DOHH2 (cell line): Measurements from ENCODE around the gene ASB1.

Experiments
- EZH2phosphoT487 ChIP-seq: fragments of 200-600 bp; sonication (generic); IDR thresholded peaks from 2 replicates; pipeline ENCODE4 v1.6.1; 2017; ENCODE audit warnings: borderline replicate concordance, mild to moderate bottlenecking, antibody characterized with exemption, low read length, moderate library complexity, mixed read lengths
- TF ChIP-seq, protein P1 (sequence below): fragments of 200-600 bp; sonication (generic); IDR thresholded peaks from one replicate; pipeline ENCODE4 v1.5.1; 2014; ENCODE audit warnings: antibody characterized with exemption, mild to moderate bottlenecking, low read depth, low read length; ENCODE audit not compliant: poor library complexity, severe bottlenecking

DNA sequence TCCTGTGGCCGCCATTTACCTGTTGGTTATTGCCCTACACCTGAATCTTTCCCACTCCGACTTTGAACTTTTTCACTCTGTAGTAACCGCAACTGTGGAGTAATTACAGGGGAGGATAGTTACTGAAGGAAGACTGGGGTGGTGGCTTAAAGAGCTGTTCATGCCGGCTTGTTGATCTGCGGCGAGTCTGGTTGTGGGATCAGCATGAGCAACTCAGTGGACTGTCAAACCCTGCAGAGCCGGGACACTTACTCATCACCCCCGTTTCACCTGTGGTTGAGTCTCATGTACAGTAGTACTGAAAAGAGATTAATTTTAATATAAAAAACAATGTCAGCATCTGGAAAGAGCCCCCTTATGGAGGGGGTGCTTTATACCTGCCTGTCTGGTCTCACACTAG lies 2.1 kb downstream of the ASB1 start:
- TF ChIP-seq, protein P1, sequence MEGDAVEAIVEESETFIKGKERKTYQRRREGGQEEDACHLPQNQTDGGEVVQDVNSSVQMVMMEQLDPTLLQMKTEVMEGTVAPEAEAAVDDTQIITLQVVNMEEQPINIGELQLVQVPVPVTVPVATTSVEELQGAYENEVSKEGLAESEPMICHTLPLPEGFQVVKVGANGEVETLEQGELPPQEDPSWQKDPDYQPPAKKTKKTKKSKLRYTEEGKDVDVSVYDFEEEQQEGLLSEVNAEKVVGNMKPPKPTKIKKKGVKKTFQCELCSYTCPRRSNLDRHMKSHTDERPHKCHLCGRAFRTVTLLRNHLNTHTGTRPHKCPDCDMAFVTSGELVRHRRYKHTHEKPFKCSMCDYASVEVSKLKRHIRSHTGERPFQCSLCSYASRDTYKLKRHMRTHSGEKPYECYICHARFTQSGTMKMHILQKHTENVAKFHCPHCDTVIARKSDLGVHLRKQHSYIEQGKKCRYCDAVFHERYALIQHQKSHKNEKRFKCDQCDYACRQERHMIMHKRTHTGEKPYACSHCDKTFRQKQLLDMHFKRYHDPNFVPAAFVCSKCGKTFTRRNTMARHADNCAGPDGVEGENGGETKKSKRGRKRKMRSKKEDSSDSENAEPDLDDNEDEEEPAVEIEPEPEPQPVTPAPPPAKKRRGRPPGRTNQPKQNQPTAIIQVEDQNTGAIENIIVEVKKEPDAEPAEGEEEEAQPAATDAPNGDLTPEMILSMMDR: no peak
- TF ChIP-seq EZH2phosphoT487: no peak
